Activated CD4-positive, alpha-beta T cell treated with anti-CD3 and anti-CD28 coated beads, Interleukin-10, Interleukin-2, amounts not matched to agents 100 ng/mL and 50 ng/mL, durations not matched to agents 16 hours and 8 hours (primary cell): ENCODE results near the gene DNAAF5.
A peak's percentile ranks its signal among the peaks of the same experiment; 100 is the strongest.

Source experiments
- DNase-seq: peaks from one replicate; pipeline ENCODE4 v3.0.0-alpha.2; 2020

Gene DNAAF5

GRCh38 chr7:726084-726853 is at the start of gene DNAAF5:
DNAAF5 (plus strand) TSS chr7:726699; CDS start chr7:726721, 22 bp downstream.
- DNase-seq, result peak; percentile 93

- no peak for DNase-seq
These were observed 49.5 kb upstream of the DNAAF5 start for GRCh38 chr7:676972-677385.

GRCh38 chr7:680411-681127 is 45.9 kb upstream of the DNAAF5 start:
- DNase-seq, result no peak

- no peak for DNase-seq
These were observed 44.8 kb upstream of the DNAAF5 start for GRCh38 chr7:681551-682307.

GRCh38 chr7:682810-683209 is 43.7 kb upstream of the DNAAF5 start:
- DNase-seq, result no peak

GRCh38 chr7:683526-684205 is 42.8 kb upstream of the DNAAF5 start:
- no peak for DNase-seq

GRCh38 chr7:684416-684815 is 42.1 kb upstream of the DNAAF5 start:
- no peak for DNase-seq

GRCh38 chr7:685540-685939 is 41.0 kb upstream of the DNAAF5 start:
- DNase-seq, result no peak

GRCh38 chr7:690478-691360 is 35.8 kb upstream of the DNAAF5 start:
- DNase-seq, result no peak

- DNase-seq, result no peak
These were observed 35.0 kb upstream of the DNAAF5 start for GRCh38 chr7:691361-692045.

- no peak for DNase-seq
These were observed 33.2 kb upstream of the DNAAF5 start for GRCh38 chr7:693280-693679.

- no peak for DNase-seq
These were observed 30.1 kb upstream of the DNAAF5 start for GRCh38 chr7:696426-696811.

- no peak for DNase-seq
These were observed 29.5 kb upstream of the DNAAF5 start for GRCh38 chr7:696812-697551.

GRCh38 chr7:698515-699475 is 27.7 kb upstream of the DNAAF5 start:
- DNase-seq, result no peak

GRCh38 chr7:699476-700170 is 26.9 kb upstream of the DNAAF5 start:
- no peak for DNase-seq

GRCh38 chr7:701086-701671 is 25.3 kb upstream of the DNAAF5 start:
- no peak for DNase-seq

GRCh38 chr7:703049-703448 is 23.4 kb upstream of the DNAAF5 start:
- DNase-seq, result no peak

- no peak for DNase-seq
These were observed 19.8 kb upstream of the DNAAF5 start for GRCh38 chr7:706721-707120.
